Effector CD8-positive, alpha-beta T cell (primary cell): ENCODE results near the gene ADAMTS10.
"Not testable (repeated sequence)": the region's sequence is repeated elsewhere in the genome, so short reads cannot be mapped to it uniquely, and the experiment has no call there.

Source experiments
- DNase-seq: peaks from one replicate; lab custom pipeline; 2025; lab: John Stamatoyannopoulos, UW

ADAMTS10 gene

GRCh38 chr19:8561075-8561764, 49.3 kb downstream of the ADAMTS10 start:
- DNase-seq: no peak

- no peak for DNase-seq
Observed at GRCh38 chr19:8558325-8558724, 52.2 kb downstream of the ADAMTS10 start.

GRCh38 chr19:8557642-8558238, 52.8 kb downstream of the ADAMTS10 start:
- no peak for DNase-seq

- DNase-seq: not testable (repeated sequence)
Observed at GRCh38 chr19:8553729-8554128, 56.8 kb downstream of the ADAMTS10 start.

GRCh38 chr19:8552810-8553209, 57.7 kb downstream of the ADAMTS10 start:
- no peak for DNase-seq

GRCh38 chr19:8550070-8550469, 60.4 kb downstream of the ADAMTS10 start:
- no peak for DNase-seq

GRCh38 chr19:8545743-8546142, 64.8 kb downstream of the ADAMTS10 start:
- DNase-seq: no peak

- no peak for DNase-seq
Observed at GRCh38 chr19:8544168-8544567, 66.3 kb downstream of the ADAMTS10 start.

GRCh38 chr19:8539621-8540149, 70.8 kb downstream of the ADAMTS10 start:
- DNase-seq: no peak

- no peak for DNase-seq
Observed at GRCh38 chr19:8537099-8537498, 73.4 kb downstream of the ADAMTS10 start.

- DNase-seq: no peak
Observed at GRCh38 chr19:8536282-8536681, 74.2 kb downstream of the ADAMTS10 start.

- DNase-seq: no peak
Observed at GRCh38 chr19:8532225-8532624, 78.3 kb downstream of the ADAMTS10 start.

GRCh38 chr19:8531470-8531869, 79.0 kb downstream of the ADAMTS10 start:
- DNase-seq: no peak
